ENCODE data around the gene FOS.

FOS gene

DNA sequence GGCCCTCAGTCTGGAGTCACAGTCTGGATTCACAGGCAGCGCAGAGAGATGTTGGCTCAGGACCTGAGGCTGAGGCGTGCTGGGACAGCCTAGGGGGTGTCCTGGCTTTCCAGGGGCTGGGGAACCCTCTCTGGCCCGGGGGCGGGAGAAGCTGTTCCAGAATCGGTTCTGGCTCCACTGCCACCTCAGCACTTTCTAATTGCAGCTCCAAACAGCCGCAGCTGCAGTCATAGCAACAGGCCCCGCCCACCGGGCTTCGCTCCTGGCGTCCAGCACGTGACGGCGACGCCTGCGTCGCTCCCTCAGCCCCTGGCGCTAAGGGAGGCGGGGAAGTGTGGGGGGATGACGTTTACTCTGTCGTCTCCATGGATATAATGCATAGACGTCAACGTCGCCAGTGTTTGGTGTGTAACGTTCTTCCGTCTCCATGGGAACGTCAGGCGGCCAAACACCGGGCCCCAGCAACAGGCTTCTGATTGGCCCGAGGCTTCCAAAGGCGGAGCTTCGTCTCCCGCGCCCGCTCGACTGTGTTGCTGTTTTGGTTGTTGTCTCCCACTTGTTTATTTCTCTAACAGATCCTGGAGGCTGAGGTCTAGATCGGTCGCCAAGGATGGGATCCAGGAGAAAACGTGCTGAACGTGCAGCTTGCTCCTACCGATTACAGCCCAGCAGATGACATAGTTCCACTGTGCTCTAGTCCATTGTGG lies 19.7 kb upstream of the FOS start (continued):
- TF ChIP-seq ZNF692 (tag by site-specific recombination; IDR thresholded peaks at IDR 0.05) (no peak), MYNN (tag by site-specific recombination; IDR thresholded peaks at IDR 0.05; ENCODE audit: borderline replicate concordance) (peak; percentile 11; the same call in 1 of the 2 replicates), ZEB2 (tag by site-specific recombination; IDR thresholded peaks at IDR 0.05) (peak; percentile 14; the same call in 1 of the 2 replicates), ZNF214 (tag by site-specific recombination; IDR thresholded peaks at IDR 0.05; ENCODE audit: borderline replicate concordance) (no peak), ZNF518A (tag by site-specific recombination; conservative IDR thresholded peaks at IDR 0.05; ENCODE audit: low read depth) (no peak), MEIS1 (CRISPR knock-in tag; IDR thresholded peaks at IDR 0.05; ENCODE audit: borderline replicate concordance) (no peak), ZBTB17 (tag by site-specific recombination; IDR thresholded peaks at IDR 0.05) (peak; percentile 82), KLF10 (tag by site-specific recombination; IDR thresholded peaks at IDR 0.05) (peak; percentile 84), ZNF610 (tag by site-specific recombination; IDR thresholded peaks at IDR 0.05; ENCODE audit: borderline replicate concordance) (peak; percentile 81; the same call in 1 of the 2 replicates), ZNF350 (tag by site-specific recombination; IDR thresholded peaks at IDR 0.05) (no peak), WT1 (tag by site-specific recombination; IDR thresholded peaks at IDR 0.05) (no peak), ZNF707 (tag by site-specific recombination; IDR thresholded peaks at IDR 0.05) (no peak), KLF17 (tag by site-specific recombination; IDR thresholded peaks at IDR 0.05) (no peak), PBX3 (CRISPR knock-in tag; IDR thresholded peaks at IDR 0.05) (no peak), SP2 (tag by site-specific recombination; IDR thresholded peaks at IDR 0.05) (peak; percentile 71), ZNF302 (tag by site-specific recombination; IDR thresholded peaks at IDR 0.05; ENCODE audit: low read depth) (no peak), ZNF791 (tag by site-specific recombination; IDR thresholded peaks at IDR 0.05) (no peak), ZNF629 (tag by site-specific recombination; IDR thresholded peaks at IDR 0.05) (peak; percentile 98), ZNF221 (tag by site-specific recombination; IDR thresholded peaks at IDR 0.05; ENCODE audit: borderline replicate concordance) (no peak), ZNF23 (tag by site-specific recombination; IDR thresholded peaks at IDR 0.05; ENCODE audit: borderline replicate concordance) (no peak), YY1 (tag by site-specific recombination; IDR thresholded peaks at IDR 0.05) (no peak), KLF9 (tag by site-specific recombination; IDR thresholded peaks at IDR 0.05; ENCODE audit: low read depth) (peak; percentile 42; the same call in 1 of the 2 replicates), ZNF2 (tag by site-specific recombination; IDR thresholded peaks at IDR 0.05) (no peak), ZNF623 (tag by site-specific recombination; IDR thresholded peaks at IDR 0.05) (no peak), ZBTB21 (tag by site-specific recombination; IDR thresholded peaks at IDR 0.05) (peak; percentile 94)
- TF ChIP-seq, protein P1, sequence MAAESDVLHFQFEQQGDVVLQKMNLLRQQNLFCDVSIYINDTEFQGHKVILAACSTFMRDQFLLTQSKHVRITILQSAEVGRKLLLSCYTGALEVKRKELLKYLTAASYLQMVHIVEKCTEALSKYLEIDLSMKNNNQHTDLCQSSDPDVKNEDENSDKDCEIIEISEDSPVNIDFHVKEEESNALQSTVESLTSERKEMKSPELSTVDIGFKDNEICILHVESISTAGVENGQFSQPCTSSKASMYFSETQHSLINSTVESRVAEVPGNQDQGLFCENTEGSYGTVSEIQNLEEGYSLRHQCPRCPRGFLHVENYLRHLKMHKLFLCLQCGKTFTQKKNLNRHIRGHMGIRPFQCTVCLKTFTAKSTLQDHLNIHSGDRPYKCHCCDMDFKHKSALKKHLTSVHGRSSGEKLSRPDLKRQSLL (tag by site-specific recombination; IDR thresholded peaks at IDR 0.05), result no peak
- TF ChIP-seq, protein P2, sequence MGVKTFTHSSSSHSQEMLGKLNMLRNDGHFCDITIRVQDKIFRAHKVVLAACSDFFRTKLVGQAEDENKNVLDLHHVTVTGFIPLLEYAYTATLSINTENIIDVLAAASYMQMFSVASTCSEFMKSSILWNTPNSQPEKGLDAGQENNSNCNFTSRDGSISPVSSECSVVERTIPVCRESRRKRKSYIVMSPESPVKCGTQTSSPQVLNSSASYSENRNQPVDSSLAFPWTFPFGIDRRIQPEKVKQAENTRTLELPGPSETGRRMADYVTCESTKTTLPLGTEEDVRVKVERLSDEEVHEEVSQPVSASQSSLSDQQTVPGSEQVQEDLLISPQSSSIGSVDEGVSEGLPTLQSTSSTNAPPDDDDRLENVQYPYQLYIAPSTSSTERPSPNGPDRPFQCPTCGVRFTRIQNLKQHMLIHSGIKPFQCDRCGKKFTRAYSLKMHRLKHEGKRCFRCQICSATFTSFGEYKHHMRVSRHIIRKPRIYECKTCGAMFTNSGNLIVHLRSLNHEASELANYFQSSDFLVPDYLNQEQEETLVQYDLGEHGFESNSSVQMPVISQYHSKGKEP (tag by site-specific recombination; IDR thresholded peaks at IDR 0.05), result peak; percentile 76
